CD8-positive, alpha-beta memory T cell (primary cell): ENCODE data around the gene EXOC4. TPM values are rescaled to one million over a fixed set of nuclear protein-coding genes. Genes with fewer than 3 reads are reported as not detected.
"Not testable (repeated sequence)": the region's sequence is repeated elsewhere in the genome, so short reads cannot be mapped to it uniquely, and the experiment has no call there.

ENCODE experiments used
- CTCF ChIA-PET: fragments of 350-600 bp; sonication (Branson Sonifier 250); formaldehyde crosslinking; loops from one replicate; lab custom pipeline; 2021; ENCODE audit warnings: antibody characterized with exemption; lab: Charles Lee
- POLR2A ChIA-PET: fragments of 350-600 bp; sonication (Branson Sonifier 250); formaldehyde crosslinking; loops from one replicate; lab custom pipeline; 2021; ENCODE audit warnings: antibody characterized with exemption; lab: Charles Lee
- DNase-seq, 5 donors: peaks; one replicate each; pipeline versions ENCODE4 v3.0.0 to v3.0.0-alpha.2; 2020 to 2022; ENCODE audit warnings: mixed read lengths in 1 of 5
- H3K27ac ChIP-seq: one replicate; pipeline ENCODE4 v1.7.0; 2013; ENCODE audit warnings: low read depth, mild to moderate bottlenecking, low read length, moderate library complexity
- H3K27me3 ChIP-seq: 2 replicates; pipeline ENCODE4 v1.7.0; 2013; ENCODE audit warnings: low read length, mild to moderate bottlenecking; ENCODE audit not compliant: insufficient read depth, poor library complexity, severe bottlenecking
- H3K36me3 ChIP-seq: 2 replicates; pipeline ENCODE4 v1.7.0; 2013; ENCODE audit warnings: mild to moderate bottlenecking, low read length, moderate library complexity; ENCODE audit not compliant: insufficient read depth
- H3K4me1 ChIP-seq: 2 replicates; pipeline ENCODE4 v1.7.0; 2013; ENCODE audit warnings: mild to moderate bottlenecking, low read length, moderate library complexity; ENCODE audit not compliant: insufficient read depth
- H3K4me3 ChIP-seq: 2 replicates; pipeline ENCODE4 v1.7.0; 2013; ENCODE audit warnings: mild to moderate bottlenecking, low read length
- H3K9me3 ChIP-seq: 2 replicates; pipeline ENCODE4 v1.7.0; 2013; ENCODE audit warnings: mild to moderate bottlenecking, low read length
- H3K27ac Mint-ChIP-seq, 8 donors: one replicate each; pipeline ENCODE4 v1.8.0; 2020 to 2021; ENCODE audit warnings: mixed read lengths in 8 of 8, mild to moderate bottlenecking in 6 of 8, inconsistent platforms in 3 of 8, moderate library complexity in 3 of 8
- H3K27me3 Mint-ChIP-seq, 2 donors: one replicate each; pipeline ENCODE4 v1.8.0; 2020 to 2021; ENCODE audit warnings: mixed read lengths in 2 of 2, mild to moderate bottlenecking in 1 of 2, moderate library complexity in 1 of 2
- H3K36me3 Mint-ChIP-seq, 3 donors: one replicate each; pipeline ENCODE4 v1.8.0; 2020 to 2021; ENCODE audit warnings: mixed read lengths in 3 of 3, inconsistent platforms in 1 of 3, mild to moderate bottlenecking in 1 of 3
- H3K4me1 Mint-ChIP-seq, 3 donors: one replicate each; pipeline ENCODE4 v1.8.0; 2020 to 2021; ENCODE audit warnings: mixed read lengths in 3 of 3, inconsistent platforms in 1 of 3, mild to moderate bottlenecking in 1 of 3
- H3K4me3 Mint-ChIP-seq, 7 donors: one replicate each; pipeline ENCODE4 v1.8.0; 2020 to 2021; ENCODE audit warnings: mixed read lengths in 7 of 7, mild to moderate bottlenecking in 6 of 7, moderate library complexity in 4 of 7, inconsistent platforms in 2 of 7
- H3K9me3 Mint-ChIP-seq, 5 donors: one replicate each; pipeline ENCODE4 v1.8.0; 2020 to 2022; ENCODE audit warnings: mixed read lengths in 5 of 5, mild to moderate bottlenecking in 3 of 5, moderate library complexity in 2 of 5, inconsistent platforms in 1 of 5
- polyA plus RNA-seq: library from polyadenylated mRNA; unstranded; fragments of 300-500 nt; fragmentation: Illumina TruSeq; gene quantifications from one replicate; pipeline ENCODE4 v1.2.3, GENCODE V29; 2021
- total RNA-seq, 2 experiments: library from RNA; stranded (reverse); gene quantifications; one replicate each; pipeline ENCODE4 v1.2.3, GENCODE V29; 2021

EXOC4 gene
- total and polyA plus RNA-seq, 3 experiments from 2014 or later = 34.5 to 53.2 (median 50.3) TPM

- H3K27me3 ChIP-seq = no peaks in the 10 kb centered on the region
- Mint-ChIP-seq H3K27me3 (peaks cover 0 to 1% of the 10 kb centered on the region in 2 donors), H3K27ac (no peak overlapping the region), H3K9me3 (no peaks in the 10 kb centered on the region), H3K36me3 (peaks cover 9 to 26% (median 13%) of the 10 kb centered on the region in 3 donors), H3K4me3 (no peak overlapping the region), H3K4me1 (no peaks in the 10 kb centered on the region)
- no peaks in the 10 kb centered on the region for H3K9me3 ChIP-seq
- H3K4me1 ChIP-seq = no peaks in the 10 kb centered on the region
- no peak overlapping the region for H3K4me3 ChIP-seq
- CTCF ChIA-PET = no interaction called here
- no peak for DNase-seq
- no peak overlapping the region for H3K27ac ChIP-seq
- POLR2A ChIA-PET = no interaction called here
- no peaks in the 10 kb centered on the region for H3K36me3 ChIP-seq
These were observed 372.2 kb downstream of the EXOC4 start for GRCh38 chr7:133625046-133625445.

GRCh38 chr7:133629701-133630100 lies 376.8 kb downstream of the EXOC4 start:
- DNase-seq = no peak
- POLR2A ChIA-PET = no interaction called here
- Histone ChIP-seq H3K36me3 (no peaks in the 10 kb centered on the region), H3K9me3 (no peaks in the 10 kb centered on the region), H3K4me3 (no peak overlapping the region), H3K27ac (no peak overlapping the region), H3K4me1 (no peaks in the 10 kb centered on the region), H3K27me3 (no peaks in the 10 kb centered on the region)
- Mint-ChIP-seq H3K27ac (no peak overlapping the region), H3K27me3 (no peaks in the 10 kb centered on the region), H3K36me3 (peaks cover 26 to 49% (median 40%) of the 10 kb centered on the region in 3 donors), H3K4me3 (no peak overlapping the region), H3K9me3 (peaks cover 3 to 9% (median 6%) of the 10 kb centered on the region in 5 donors), H3K4me1 (no peaks in the 10 kb centered on the region)
- CTCF ChIA-PET = no interaction called here

GRCh38 chr7:133633055-133633454 lies 380.2 kb downstream of the EXOC4 start:
- H3K27me3 ChIP-seq = no peaks in the 10 kb centered on the region
- DNase-seq = no peak
- H3K27ac ChIP-seq = no peak overlapping the region
- no peak overlapping the region for H3K4me3 ChIP-seq
- peaks cover 25 to 39% (median 39%) of the 10 kb centered on the region in 3 donors for H3K36me3 Mint-ChIP-seq
- no peaks in the 10 kb centered on the region for H3K4me1 ChIP-seq
- ChIA-PET POLR2A (no interaction called here), CTCF (interaction anchor here (0.5 kb wide), 1 partner anchor 342 kb away, joined by 3 read pairs; no protein-coding TSS in a partner anchor)
- H3K27ac Mint-ChIP-seq = no peak overlapping the region
- no peaks in the 10 kb centered on the region for H3K9me3 ChIP-seq
- no peaks in the 10 kb centered on the region for H3K4me1 Mint-ChIP-seq
- H3K27me3 Mint-ChIP-seq = no peaks in the 10 kb centered on the region
- H3K36me3 ChIP-seq = no peaks in the 10 kb centered on the region
- peaks cover 3 to 9% (median 6%) of the 10 kb centered on the region in 5 donors for H3K9me3 Mint-ChIP-seq
- no peak overlapping the region for H3K4me3 Mint-ChIP-seq

GRCh38 chr7:133635541-133635940 lies 382.7 kb downstream of the EXOC4 start:
- no peaks in the 10 kb centered on the region for H3K9me3 ChIP-seq
- no peak overlapping the region for H3K27ac ChIP-seq
- Mint-ChIP-seq H3K27ac (no peak overlapping the region), H3K27me3 (no peaks in the 10 kb centered on the region), H3K36me3 (peaks cover 18 to 23% (median 21%) of the 10 kb centered on the region in 3 donors), H3K4me1 (no peaks in the 10 kb centered on the region), H3K9me3 (peaks cover 3 to 9% (median 4%) of the 10 kb centered on the region in 5 donors), H3K4me3 (no peak overlapping the region)
- ChIA-PET POLR2A (no interaction called here), CTCF (no interaction called here)
- no peaks in the 10 kb centered on the region for H3K27me3 ChIP-seq
- no peak overlapping the region for H3K4me3 ChIP-seq
- DNase-seq = no peak
- no peaks in the 10 kb centered on the region for H3K4me1 ChIP-seq
- no peaks in the 10 kb centered on the region for H3K36me3 ChIP-seq

GRCh38 chr7:133638857-133639256 lies 386.0 kb downstream of the EXOC4 start:
- Mint-ChIP-seq H3K36me3 (peaks cover 11 to 24% (median 22%) of the 10 kb centered on the region in 3 donors), H3K4me1 (no peaks in the 10 kb centered on the region), H3K9me3 (peaks cover 0 to 3% (median 0%) of the 10 kb centered on the region in 5 donors), H3K27ac (no peak overlapping the region), H3K27me3 (no peaks in the 10 kb centered on the region), H3K4me3 (no peak overlapping the region)
- no peak overlapping the region for H3K27ac ChIP-seq
- ChIA-PET POLR2A (no interaction called here), CTCF (no interaction called here)
- H3K36me3 ChIP-seq = no peaks in the 10 kb centered on the region
- no peak overlapping the region for H3K4me3 ChIP-seq
- no peak for DNase-seq
- H3K4me1 ChIP-seq = no peaks in the 10 kb centered on the region
- no peaks in the 10 kb centered on the region for H3K9me3 ChIP-seq
- no peaks in the 10 kb centered on the region for H3K27me3 ChIP-seq

- POLR2A ChIA-PET = no interaction called here
- CTCF ChIA-PET = no interaction called here
- H3K27me3 ChIP-seq = no peaks in the 10 kb centered on the region
- H3K27ac ChIP-seq = no peak overlapping the region
- Mint-ChIP-seq H3K36me3 (peaks cover 8 to 23% (median 18%) of the 10 kb centered on the region in 3 donors), H3K9me3 (peaks cover 0 to 3% (median 0%) of the 10 kb centered on the region in 5 donors), H3K4me1 (peaks cover 0 to 2% (median 0%) of the 10 kb centered on the region in 3 donors), H3K4me3 (no peak overlapping the region), H3K27ac (no peak overlapping the region), H3K27me3 (no peaks in the 10 kb centered on the region)
- H3K9me3 ChIP-seq = no peaks in the 10 kb centered on the region
- DNase-seq = no peak
- H3K4me3 ChIP-seq = no peak overlapping the region
- H3K36me3 ChIP-seq = no peaks in the 10 kb centered on the region
- no peaks in the 10 kb centered on the region for H3K4me1 ChIP-seq
These were observed 388.6 kb downstream of the EXOC4 start for GRCh38 chr7:133641436-133641835.

- peaks cover 0 to 3% (median 0%) of the 10 kb centered on the region in 5 donors for H3K9me3 Mint-ChIP-seq
- H3K9me3 ChIP-seq = no peaks in the 10 kb centered on the region
- no peak overlapping the region for H3K27ac Mint-ChIP-seq
- H3K4me3 ChIP-seq = no peak overlapping the region
- peaks cover 0 to 2% (median 0%) of the 10 kb centered on the region in 3 donors for H3K4me1 Mint-ChIP-seq
- no peak for DNase-seq
- POLR2A ChIA-PET = no interaction called here
- CTCF ChIA-PET = no interaction called here
- no peaks in the 10 kb centered on the region for H3K27me3 ChIP-seq
- H3K4me1 ChIP-seq = no peaks in the 10 kb centered on the region
- no peaks in the 10 kb centered on the region for H3K27me3 Mint-ChIP-seq
- no peak overlapping the region for H3K27ac ChIP-seq
- H3K36me3 Mint-ChIP-seq = peaks cover 8 to 23% (median 18%) of the 10 kb centered on the region in 3 donors
- no peaks in the 10 kb centered on the region for H3K36me3 ChIP-seq
- no peak overlapping the region for H3K4me3 Mint-ChIP-seq
These were observed 390.0 kb downstream of the EXOC4 start for GRCh38 chr7:133642907-133643306.

- H3K9me3 ChIP-seq, DNase-seq, H3K27me3 Mint-ChIP-seq, H3K9me3 Mint-ChIP-seq, H3K4me1 Mint-ChIP-seq, H3K4me1 ChIP-seq, H3K4me3 ChIP-seq, H3K27ac ChIP-seq, CTCF ChIA-PET, H3K27ac Mint-ChIP-seq, H3K27me3 ChIP-seq, POLR2A ChIA-PET, H3K36me3 ChIP-seq, H3K4me3 Mint-ChIP-seq: not testable (repeated sequence)
- H3K36me3 Mint-ChIP-seq = peaks cover 8 to 23% (median 18%) of the 10 kb centered on the region in 3 donors
These were observed 390.8 kb downstream of the EXOC4 start for GRCh38 chr7:133643652-133644051.
